Right lung (tissue), 5 donors: ENCODE data around the gene BRCC3. TPM values are rescaled to one million over a fixed set of nuclear protein-coding genes. Genes with fewer than 3 reads are reported as not detected.
A peak's percentile ranks its signal among the peaks of the same experiment; 100 is the strongest.

Experiments used
- DNase-seq, 2 donors: peaks; one replicate each; pipeline ENCODE4 v3.0.0-alpha.2; 2013
- polyA plus RNA-seq, 5 donors: library from polyadenylated mRNA; unstranded; fragments of 120-200 nt; gene quantifications; one replicate each; pipeline versions ENCODE4 v1.2.1 to v1.2.3, GENCODE V29; 2013; ENCODE audit warnings: inconsistent platforms in 1 of 5, low replicate concordance in 1 of 5; ENCODE audit not compliant: insufficient read length in 5 of 5, insufficient read depth in 1 of 5

The BRCC3 gene
- polyA plus RNA-seq, 5 donors, result 18.6 to 25.3 (median 23.2) TPM

GRCh38 chrX:155056471-155056870 is 14.8 kb upstream of the BRCC3 start:
- no peak for DNase-seq

DNA sequence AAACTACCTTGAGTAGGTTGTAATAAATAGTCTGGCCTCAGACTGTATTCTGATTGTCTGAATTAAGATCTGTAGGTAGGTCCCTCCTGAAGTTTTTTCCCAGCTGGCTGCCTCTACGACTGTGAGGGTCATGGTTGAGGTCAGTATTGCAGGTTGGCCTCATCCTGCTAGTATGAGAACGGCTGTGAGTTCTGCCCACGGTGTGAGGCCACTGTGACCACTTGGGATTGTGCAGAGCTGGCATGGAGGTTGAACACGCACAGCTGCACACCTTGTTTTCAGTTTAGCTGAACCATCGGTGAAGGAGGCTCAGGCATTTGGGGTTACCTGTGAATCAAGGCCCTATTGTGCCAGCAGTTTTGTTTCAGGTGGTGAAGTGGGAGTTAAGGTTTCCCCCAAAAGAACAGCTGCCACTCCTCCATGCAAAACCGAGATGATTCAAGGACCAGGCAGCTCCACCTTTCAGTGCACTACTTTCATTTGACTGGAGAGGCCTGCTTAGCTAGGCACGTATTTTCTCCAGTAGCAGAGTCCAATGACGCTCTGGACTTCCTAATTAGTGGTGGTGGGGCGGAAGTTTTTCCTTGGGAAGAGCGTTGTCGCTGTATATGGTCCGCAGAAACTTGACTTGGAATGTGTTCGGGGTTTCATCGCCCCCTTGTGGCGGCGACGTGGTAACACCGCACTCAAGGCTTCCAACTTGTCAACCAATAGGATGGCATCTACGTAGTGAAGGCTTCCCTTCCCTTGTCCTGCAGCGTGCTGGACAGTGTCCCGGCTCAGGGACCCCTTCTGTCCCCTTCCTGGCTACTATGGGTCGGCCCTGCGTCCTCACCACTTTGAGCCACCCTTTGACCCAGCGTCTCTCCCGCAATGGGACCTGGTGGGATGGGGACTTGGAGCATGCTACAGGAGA is 14.2 kb upstream of the BRCC3 start:
- peak; percentile 60 to 68 for DNase-seq

DNA sequence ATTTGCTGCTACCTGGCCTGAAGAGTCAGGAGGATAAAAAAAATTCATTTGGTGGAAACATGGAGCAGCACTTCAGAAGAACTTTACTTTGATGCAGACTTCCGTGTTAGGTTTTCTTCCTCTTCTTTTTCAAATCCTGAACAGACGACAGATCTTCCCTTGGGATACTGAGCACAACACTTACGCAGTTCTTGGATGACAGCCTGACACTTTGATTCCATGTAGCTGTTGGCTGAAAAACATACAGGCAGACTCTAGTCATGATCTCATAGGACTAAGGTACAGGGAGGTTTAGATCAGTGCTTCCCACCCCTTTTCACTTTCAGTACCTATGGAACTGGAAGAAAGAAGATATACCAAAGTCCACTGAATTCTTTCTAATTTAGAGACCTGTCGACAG is 9.5 kb upstream of the BRCC3 start:
- DNase-seq, result no peak

- DNase-seq, result no peak
Observed at GRCh38 chrX:155065035-155065734, 6.1 kb upstream of the BRCC3 start.

DNA sequence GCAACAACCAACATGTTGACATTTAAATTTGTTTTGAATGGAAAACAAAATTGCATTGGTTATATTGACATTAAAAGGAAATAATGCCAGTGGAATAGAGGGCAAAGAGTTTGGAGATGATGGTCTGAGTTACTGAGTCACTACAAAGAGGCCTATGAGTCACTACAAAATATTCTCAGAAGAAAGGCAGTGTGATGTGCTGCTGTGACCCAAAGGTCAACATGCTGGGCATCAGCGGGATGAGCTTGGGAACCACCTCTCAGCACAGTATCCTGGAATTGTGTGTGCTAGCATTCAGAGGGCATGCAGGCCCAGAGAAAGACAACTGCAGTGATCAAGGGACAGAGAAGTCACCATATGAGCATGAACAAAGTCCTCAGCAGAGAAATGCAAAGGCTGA is 3.1 kb upstream of the BRCC3 start:
- no peak for DNase-seq

DNA sequence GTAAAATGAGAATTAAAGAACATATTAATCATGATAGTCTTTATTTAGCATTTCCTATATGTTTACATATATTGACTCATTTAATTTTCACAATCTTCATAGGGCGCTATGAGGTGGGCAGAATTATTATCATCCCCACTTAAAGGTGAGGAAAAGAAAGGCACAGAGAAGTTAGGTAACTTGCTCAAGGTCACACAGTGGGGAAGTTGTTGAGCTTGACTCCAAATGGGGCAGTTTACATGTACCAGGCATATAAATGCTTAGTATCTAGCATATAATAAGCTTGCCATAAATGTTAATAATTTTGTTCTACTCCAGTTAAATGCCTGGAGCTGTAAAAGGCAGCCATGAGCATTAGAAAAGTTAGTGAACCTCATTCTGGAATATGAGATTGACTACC is 1.9 kb upstream of the BRCC3 start:
- DNase-seq, result no peak

DNA sequence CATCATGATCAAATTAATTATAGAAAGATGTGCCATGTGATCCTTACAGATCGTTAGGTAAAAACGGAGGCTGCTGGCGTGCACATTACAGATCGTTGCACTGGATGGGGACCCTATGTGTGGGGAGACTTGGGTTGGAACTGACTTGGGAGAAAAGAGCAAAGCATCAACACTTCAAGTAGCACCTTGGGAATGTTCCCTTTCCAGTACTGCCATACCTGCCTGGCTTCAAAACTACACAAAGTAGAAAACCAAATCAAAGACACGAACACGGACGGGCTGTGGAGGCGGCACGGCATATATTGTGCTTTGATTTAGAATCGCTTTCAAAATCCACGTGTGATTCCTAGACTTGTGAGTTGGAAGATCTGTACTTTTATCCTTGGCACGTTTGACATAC is 1.3 kb upstream of the BRCC3 start:
- no peak for DNase-seq

DNA sequence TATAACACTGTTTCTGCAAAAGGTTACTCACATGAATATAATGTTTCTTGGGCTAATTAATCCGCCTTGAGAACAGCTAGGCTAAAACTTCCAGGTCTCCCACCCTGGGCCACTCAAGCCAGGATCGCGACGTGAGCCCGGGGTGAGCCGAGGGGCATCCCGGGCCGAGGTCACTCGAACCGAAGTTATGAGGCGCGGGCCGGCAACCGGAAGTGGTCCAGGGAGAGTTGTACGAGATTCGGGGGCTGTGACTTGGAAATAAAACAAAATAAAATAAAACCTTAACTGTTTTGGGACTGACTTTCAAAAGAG is 689 bp upstream of the BRCC3 start:
- DNase-seq, result no peak

DNA sequence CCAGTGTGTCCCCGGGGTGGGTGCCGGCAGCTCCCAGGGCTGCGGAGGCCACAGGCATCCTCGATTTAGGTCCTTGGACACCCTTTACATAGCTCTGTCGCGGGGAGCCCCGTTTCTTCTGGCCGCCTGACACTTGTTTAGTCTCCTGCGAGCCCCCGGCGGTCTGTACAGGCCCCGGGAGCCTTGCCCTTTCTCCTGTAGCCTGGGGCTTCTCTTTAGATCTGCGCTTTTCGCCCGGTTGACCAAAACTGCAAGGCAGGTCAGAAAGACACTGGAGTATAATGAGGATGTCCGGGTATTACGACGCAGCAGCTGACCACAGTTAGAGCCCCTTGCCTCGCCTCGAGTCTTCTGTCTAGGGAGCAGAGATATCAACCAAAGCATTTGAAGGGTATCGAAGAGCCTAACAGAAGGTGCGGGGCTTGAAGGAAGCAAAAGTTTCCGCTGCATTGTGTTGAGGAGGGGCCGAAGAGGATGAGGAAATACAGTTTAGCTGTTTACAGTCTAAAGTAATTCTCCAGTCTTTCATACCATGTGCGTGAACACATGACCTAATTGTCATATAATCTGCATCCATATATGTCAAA is 479 bp downstream of the BRCC3 start:
- DNase-seq, result no peak

- no peak for DNase-seq
Observed at GRCh38 chrX:155086202-155086840, 15.0 kb downstream of the BRCC3 start.

DNA sequence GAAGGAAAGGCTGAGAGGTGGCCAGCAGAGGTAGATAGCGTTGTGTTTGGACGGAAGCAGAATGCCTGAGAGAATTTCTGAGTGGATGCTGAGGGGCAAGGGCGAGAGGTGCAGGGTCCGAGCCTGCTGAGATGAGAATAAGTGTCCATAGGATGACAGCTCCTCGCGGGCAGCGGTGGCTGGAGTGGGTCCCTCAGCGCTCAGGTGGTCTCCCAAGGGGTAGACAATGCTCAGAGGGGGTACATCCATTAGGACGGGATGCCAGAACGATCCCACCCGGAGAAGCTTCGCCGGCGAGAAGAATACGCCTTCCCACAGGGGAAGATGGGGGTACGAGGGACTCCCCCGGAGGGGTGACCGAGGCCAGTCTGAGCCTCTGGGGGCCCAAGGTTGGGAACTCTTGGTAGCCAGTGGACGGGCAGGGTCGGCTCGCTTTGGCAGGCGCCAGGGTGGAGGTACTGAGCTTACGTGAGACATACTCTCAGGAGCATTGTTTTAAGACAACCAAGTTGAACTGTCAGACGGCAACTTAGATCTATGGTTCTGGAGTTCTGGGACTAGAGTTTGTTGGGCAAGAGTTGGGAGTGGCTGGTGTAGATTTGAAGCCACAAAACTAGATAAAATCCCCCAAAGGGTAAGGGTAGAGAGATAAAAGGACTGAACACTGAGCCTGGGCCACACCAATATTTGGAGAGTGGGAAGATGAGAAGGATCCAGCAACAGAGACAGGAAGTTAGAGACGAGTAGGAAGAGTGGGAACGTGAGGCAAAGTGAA is 15.8 kb downstream of the BRCC3 start:
- DNase-seq, result no peak

- DNase-seq, result peak in 1 of 2 donors; percentile 1
Observed at GRCh38 chrX:155094468-155095061, 23.3 kb downstream of the BRCC3 start.

DNA sequence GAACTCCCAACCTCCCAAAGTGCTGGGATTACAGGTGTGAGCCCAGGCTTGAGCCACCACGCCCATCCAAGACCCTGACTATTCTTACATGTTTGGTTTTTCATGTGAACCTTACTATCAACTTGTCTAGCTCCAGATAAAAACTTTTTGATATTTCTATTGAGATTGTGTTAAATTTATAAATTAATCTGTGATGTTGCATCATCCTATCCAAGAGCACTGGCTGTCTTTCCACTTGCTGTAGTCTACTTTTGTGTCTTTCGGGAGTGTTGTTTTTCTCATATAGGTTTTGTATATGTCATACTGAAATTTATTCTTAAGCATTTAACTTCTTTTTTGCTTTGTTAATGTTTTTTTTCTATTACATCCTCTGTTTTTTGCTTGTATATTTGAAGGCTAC is 34.6 kb downstream of the BRCC3 start:
- no peak for DNase-seq

GRCh38 chrX:155108427-155108826 is 37.1 kb downstream of the BRCC3 start:
- no peak for DNase-seq

GRCh38 chrX:155112171-155112570 is 40.9 kb downstream of the BRCC3 start:
- no peak for DNase-seq

DNA sequence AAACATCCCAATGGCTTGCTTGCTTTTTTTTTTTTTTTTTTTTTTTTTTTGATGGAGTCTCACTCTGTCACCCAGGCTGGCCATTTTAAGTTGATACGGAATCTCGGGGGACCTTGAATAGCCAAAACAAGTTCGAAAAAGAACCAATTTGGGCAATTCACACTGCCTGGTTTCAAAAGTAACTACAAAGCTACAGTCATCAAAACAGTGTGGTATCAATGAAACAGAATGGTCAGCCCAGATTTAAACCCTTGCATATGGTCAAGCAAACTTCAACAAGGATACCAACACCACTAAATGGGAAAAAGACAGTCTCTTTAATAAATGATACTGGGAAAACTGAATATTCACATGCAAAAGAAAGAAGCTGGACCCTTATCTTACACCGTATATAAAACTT is 41.8 kb downstream of the BRCC3 start:
- no peak for DNase-seq

GRCh38 chrX:155115174-155115819 is 44.0 kb downstream of the BRCC3 start:
- DNase-seq, result no peak

GRCh38 chrX:155127465-155127864 is 56.2 kb downstream of the BRCC3 start:
- no peak for DNase-seq

- no peak for DNase-seq
Observed at GRCh38 chrX:155127940-155128339, 56.6 kb downstream of the BRCC3 start.

GRCh38 chrX:155132110-155132509 is 60.8 kb downstream of the BRCC3 start:
- no peak for DNase-seq

GRCh38 chrX:155134255-155134654 is 62.9 kb downstream of the BRCC3 start:
- DNase-seq, result no peak
